RPMI7951 (cell line): ENCODE measurements around the gene LRRC3. TPM values are rescaled to one million over a fixed set of nuclear protein-coding genes. Genes with fewer than 3 reads are reported as not detected.

Experiments
- DNase-seq: peaks from one replicate; pipeline ENCODE4 v3.0.0-alpha.2; 2012; ENCODE audit warnings: low read depth
- total RNA-seq: library from RNA; depleted of rRNA; stranded (reverse); fragments of >200 nt; shearing (Covaris generic); gene quantifications from 2 replicates; pipeline ENCODE4 v1.2.3, GENCODE V29; 2014

LRRC3 gene
- total RNA-seq, 1 experiment from 2014 or later, result 1.6 TPM

GRCh38 chr21:44438531-44439210, 16.6 kb upstream of the LRRC3 start:
- DNase-seq, result no peak

- no peak for DNase-seq
These were observed 16.1 kb upstream of the LRRC3 start for GRCh38 chr21:44439211-44439600.

GRCh38 chr21:44440241-44441040, 14.9 kb upstream of the LRRC3 start:
- no peak for DNase-seq

DNA sequence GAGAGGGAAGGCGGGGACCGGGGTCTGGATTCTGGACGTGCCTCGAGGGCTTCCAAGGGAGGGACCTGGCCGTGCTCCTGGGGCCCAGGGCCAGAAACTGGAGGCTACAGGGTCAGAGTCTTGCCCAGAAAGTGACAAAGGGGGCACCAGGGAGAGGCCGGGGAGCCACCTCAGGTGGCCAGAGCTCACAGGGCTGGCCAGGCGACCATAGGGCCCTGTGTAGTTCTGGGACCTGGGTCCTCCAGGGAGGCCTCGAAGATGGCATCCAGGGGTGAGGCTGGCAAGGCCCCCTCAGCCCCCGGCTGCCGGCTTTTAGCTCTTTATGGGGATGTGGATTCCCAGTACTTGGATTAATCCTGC, 14.3 kb upstream of the LRRC3 start:
- no peak for DNase-seq

DNA sequence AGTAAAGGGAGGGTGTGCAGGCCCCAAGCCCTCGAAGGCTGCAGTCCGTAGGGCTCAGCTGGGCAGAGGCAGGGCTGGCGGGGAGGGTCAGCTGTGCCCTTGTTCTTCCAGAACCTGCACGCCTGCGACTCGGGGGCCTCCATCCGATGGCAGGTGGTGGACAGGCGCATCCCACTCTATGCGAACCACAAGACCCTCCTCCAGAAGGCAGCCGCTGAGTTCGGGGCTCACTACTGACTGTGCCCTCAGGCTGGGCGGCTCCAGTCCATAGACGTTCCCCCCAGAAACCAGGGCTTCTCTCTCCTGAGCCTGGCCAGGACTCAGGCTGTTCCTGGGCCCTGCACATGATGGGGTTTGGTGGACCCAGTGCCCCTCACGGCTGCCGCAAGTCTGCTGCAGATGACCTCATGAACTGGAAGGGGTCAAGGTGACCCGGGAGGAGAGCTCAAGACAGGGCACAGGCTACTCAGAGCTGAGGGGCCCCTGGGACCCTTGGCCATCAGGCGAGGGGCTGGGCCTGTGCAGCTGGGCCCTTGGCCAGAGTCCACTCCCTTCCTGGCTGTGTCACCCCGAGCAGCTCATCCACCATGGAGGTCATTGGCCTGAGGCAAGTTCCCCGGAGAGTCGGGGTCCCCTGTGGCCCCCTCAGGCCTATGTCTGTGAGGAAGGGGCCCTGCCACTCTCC, 13.6 kb upstream of the LRRC3 start:
- DNase-seq, result no peak

DNA sequence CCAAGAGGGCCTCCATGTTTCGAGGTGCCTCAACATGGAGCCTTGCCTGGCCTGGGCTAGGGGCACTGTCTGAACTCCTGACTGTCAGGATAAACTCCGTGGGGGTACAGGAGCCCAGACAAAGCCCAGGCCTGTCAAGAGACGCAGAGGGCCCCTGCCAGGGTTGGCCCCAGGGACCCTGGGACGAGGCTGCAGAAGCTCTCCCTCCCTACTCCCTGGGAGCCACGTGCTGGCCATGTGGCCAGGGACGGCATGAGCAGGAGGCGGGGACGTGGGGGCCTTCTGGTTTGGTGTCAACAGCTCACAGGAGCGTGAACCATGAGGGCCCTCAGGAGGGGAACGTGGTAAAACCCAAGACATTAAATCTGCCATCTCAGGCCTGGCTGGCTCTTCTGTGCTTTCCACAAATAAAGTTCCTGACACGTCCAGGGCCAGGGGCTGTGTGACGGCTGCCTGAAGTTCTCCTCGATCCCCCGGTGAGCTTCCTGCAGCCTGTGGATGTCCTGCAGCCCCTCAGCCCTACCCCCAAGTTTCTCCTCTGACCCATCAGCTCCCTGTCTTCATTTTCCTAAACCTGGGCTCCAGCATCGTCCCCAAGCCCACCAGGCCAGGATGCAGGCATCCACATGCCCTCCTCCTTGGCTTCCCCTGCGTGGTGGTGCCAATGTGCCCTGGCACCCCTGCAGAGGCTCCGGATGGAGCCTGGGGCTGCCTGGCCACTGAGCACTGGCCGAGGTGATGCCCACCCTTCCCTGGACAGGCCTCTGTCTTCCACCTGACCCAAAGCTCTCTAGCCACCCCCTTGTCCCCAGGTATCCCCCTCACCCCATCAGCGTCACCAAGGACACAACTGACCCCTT, 12.8 kb upstream of the LRRC3 start:
- DNase-seq, result no peak

DNA sequence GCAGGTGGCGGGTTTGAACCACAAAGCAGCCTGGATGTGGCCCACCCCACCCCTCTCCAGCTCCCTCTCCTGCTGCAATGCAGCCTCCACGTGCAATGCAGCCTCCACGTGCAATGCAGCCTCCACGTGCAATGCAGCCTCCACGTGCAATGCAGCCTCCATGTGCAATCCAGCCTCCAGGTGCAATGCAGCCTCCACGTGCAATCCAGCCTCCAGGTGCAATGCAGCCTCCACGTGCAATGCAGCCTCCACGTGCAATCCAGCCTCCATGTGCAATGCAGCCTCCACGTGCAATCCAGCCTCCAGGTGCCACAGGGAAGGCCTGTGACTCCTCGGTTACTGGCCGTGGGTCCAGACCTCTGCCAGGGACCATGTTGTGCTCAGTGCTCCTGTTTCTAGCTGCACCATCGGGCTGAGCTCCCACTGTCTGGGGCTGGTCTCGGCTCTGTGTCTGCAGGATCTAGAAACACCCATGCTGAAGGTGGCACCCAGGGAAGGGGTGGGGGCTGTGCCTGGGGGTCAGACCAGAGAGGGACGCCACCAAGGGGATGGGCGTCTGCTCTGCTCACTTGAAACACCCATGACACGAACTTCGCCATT, 11.9 kb upstream of the LRRC3 start:
- DNase-seq, result no peak

DNA sequence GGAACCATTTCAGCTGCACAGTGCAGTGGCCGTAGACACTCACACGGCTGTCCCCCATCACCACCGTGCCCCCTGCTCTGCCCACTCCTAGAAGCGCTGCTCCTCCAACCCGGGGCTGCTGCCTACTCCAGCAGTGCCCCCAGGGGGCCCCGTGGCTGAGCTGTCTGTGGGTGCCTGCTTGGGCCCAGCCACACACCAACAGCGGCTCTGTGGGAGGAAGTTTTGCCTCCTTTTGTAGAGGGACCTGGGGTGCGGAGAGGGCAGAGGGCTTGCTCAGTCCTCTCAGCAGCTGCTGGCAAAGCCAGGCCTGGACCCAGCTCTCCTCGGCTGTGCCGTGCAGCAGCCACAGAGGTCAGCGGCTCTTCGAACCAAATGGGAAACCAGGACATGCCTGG, 11.4 kb upstream of the LRRC3 start:
- DNase-seq, result no peak

DNA sequence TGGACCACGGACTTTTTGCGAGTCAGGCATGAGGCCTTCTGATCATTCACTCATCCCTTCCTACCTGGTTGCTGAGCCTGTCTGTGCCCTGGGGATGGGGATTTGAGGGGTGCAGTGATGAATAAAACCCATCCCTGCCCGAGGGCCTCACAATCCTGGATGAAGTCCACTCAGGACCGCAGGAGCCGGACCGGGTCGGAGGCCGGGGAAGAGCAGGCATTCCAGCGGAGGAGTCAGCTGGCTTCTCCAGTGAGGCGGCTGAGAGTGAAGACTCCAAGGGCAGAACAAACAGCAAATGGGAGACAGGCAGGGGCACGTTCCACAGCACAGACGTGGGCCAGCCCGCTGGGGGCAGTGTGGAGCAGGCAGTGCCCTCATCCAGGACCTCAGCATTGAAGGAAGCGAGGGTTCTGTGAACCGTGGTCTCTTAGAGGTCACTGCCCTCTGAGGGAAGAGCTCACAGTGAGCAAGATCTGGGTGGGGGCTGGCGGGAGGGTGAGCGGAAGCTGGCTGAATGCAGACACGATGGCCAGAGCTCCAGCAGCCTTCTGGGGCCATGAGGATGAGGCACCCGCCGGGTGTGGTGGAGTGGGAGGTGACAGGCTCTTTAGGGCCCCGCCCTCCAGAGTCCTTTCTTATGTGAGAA, 10.9 kb upstream of the LRRC3 start:
- no peak for DNase-seq

DNA sequence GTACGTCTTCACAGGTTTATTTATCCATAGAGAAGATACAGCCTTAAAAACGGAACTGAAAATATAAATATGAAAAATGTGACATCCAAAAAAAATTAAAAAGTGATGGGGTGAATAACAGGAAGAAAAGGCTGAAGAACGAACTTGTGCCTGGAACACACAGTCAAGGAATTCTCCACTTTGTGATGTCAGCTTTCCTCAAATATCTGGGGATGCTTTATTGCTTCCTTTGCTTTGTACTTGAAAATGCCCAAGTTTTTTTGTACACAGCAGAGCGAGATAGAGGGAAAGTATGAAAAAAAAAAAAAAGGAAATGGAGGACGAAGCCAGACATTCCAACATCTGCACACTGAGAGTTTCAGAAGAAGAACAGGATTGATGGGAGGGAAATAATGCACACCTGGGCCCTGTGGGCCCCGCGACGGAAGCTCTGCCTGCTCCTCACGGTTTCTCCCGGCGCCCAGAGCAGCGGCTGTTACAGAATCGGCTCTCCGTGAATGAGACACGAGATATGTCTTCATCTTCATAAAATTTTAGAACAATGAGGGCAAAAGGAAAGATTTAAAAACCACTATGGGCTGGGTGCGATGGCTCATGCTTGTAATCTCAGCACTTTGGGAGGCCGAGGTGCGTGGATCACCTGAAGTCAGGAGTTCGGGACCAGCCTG, 10.0 kb upstream of the LRRC3 start:
- no peak for DNase-seq

GRCh38 chr21:44448651-44449131, 6.6 kb upstream of the LRRC3 start:
- DNase-seq, result no peak

DNA sequence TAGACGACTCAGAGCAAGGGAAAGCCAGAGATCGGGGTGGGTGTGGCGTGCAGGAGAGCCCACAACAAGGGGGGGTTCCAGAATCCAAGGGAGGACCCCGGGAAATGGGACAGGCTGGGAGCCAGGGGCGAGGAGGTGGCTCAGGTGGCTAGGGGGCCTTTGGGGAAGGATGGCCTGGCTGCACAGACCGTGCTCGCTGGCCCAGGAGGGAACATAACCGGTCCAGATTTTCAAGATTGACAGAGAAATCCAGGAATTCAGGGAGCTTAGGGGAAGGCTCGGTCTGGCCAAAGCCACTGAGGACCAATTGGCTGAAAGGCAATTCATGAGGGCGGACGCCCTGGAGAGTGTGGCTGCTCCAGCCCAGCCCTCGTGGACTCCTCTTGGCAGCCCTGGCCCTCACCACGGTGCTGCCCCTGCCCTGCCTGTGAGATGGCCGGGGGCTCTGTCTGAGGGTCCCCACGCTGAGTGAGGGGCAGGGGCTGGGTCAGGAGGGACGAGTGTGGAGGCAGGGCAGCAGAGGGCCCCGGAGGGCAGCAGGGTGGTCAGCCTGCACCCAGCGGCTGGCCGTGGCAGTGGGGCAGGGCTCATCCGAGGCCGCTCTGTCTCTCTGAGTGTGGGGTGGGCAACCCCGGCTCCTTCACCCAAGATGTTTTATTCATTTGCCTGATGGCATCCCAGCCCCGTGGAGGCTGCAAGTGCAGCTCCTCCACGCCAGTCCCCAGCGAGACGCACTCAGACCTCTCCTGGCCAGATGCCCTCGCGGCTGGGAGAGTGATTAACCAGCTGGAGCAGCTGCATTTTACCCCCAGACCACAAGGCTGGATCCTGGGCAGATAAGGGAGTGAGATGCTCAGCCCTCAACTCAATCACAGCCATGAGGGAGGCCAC, 5.6 kb upstream of the LRRC3 start:
- DNase-seq, result peak; percentile 57

GRCh38 chr21:44450402-44450801, 4.9 kb upstream of the LRRC3 start:
- DNase-seq, result no peak

GRCh38 chr21:44450999-44451398, 4.3 kb upstream of the LRRC3 start:
- DNase-seq, result no peak

DNA sequence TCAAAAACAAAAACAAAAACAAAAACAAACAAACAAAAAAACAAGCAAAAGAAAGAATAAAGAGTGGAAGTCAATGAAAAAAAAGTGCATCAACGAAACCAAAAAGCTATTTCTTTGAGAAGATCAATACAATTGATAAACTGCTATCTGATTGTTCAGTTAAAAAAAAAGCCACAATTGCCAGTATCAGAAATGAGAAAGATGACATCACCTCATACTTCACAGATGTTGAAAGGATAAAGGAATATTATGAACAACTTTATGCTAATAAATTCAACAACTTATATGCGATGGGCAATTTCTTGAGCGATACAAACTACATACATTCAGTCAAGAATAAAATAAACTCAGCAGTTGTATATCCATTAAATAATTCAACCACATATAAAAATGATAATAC, 2.2 kb upstream of the LRRC3 start:
- DNase-seq, result no peak

GRCh38 chr21:44454058-44454457, 1.3 kb upstream of the LRRC3 start:
- DNase-seq, result no peak

DNA sequence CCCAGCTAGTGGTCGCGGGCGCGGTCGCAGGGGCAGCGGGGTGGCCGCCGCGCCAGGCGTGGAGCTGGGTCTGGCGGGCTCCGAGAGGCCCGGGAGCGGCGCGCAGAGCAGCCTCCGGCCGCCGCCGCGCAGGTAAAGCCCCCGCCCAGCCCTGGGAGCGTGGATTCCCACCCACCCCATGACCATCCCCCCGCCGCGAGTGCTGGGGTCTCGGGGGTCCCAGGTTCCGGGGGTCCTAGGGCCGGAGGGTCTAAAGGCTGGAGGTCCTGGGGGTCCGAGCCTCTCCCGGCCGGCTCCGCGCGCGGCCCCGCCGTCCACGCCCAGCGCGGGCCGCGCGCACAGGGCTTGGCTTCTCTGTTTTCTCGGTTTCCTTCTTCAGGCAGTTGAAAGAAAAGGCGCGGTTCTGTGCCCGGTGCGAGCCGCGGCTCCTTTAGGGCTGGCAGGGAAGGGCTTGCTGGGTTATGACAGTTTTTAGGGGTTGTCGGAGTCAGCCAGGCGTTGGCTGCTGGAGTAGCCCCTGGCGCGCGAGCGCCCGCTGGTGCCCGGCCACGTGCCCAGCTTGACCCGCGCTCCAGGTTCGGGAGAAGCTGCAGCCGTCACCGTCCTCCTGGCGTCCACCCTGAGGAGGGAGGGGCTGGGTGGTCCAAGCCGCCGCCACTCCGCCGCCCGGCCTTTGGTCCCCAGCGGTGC, 359 bp downstream of the LRRC3 start:
- peak; percentile 33 for DNase-seq

GRCh38 chr21:44456214-44456914, 1.1 kb downstream of the LRRC3 start:
- DNase-seq, result no peak
